HL-60/S4 treated with phorbol 12-myristate 13-acetate at 8.2 ng/mL for 4 days and 3 days (cell line): ENCODE data around the gene PTTG1IP.

ENCODE experiments used
- in situ Hi-C: fragments of 300-500 bp; cut with MboI; formaldehyde crosslinking; loops from 2 replicates; pipeline ENCODE4 v1.15.0; 2022; ENCODE audit warnings: low sequenced_read_pairs

The PTTG1IP gene

DNA sequence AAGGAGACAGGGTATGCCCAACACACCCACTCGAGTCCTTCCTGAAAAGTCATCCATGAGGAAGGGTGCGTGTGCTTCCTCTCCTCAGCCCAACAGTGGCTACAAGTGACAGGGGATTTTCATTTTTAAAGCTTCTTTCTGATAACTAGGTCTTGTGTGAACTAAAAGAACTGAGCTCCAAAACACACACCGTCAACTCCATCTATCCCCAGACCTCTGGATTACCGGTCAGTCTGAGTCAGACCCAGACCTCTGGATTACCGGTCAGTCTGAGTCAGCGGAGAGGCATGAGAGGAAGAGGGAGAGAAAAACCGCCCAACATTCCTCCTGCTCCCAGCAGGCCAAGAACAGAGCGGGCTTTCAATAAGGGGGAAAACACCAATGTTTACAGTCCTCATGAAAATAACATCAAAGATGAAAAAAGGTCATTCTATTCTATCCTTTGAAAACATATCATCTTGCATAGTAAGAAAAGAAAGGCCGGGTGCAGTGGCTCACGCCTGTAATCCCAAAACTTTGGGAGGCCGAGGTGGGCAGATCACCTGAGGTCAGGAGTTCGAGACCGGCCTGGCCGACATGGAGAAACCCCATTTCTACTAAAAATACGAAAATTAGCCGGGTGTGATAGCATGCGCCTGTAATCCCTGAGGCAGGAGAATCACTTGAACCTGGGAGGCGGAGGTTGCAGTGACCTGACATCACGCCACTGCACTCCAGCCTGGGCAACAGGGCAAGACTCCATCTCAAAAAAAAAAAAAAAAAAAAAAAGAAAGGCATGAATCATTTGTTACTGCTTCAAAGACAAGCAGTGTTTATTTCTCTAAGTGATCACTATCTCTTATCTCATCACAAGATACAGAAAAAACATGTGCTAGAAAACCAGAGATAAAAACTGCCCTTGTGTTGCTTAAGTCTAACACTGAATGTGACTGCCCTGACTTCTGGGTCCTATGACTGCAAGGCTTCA lies 3.4 kb downstream of the PTTG1IP start:
- in situ Hi-C loops: no loop called here

DNA sequence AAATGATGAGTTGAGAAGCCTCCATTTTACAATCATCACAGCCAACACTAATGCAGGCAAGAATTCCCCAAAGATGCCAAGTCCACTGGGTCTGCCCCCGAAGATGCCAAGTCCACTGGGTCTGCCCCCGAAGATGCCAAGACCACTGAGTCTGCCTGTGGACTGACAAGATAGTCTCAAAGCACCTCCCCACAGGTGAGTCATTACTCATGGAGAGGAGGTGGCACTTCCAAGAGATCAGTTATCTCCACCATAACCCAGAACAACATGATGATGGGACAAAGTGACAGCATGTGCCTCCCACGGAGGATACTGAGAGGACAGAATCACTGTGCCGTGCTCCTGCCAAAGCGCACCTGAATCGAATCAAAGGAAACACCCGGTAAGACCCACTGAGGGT lies 4.8 kb downstream of the PTTG1IP start:
- in situ Hi-C loops: no loop called here

DNA sequence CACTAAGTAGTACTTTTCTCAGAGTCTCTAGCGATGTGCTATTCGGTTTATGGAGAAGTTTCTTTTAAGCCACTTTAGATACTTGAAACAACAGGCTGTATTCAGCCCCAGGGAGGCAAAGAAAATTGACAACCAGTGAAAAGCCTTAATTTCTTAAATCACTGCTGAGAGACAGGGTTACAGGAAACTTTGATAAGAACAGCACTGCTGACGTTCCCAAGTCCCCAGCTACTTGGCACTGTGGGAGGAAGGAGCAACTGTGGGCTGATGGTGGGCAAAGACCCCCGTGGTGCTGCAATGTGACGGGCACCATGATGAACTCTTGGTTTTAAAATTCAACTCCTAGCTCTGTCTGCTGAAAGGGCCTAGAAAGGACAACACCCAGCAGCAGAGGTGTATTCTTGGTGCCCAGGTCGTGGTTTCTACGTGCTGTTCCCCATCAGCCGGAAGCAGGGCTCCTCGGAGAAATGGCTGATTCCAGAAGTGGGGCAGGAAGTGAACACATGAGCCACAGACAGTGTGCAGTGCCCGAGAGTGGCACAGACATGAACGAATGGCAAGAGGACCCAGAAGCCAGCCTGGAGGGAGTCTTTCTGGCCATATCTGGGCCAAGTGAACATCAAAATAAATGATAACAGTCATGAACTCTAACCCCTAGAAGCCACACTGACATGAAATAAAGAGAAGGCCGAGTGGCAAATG lies 5.3 kb downstream of the PTTG1IP start:
- in situ Hi-C loops: no loop called here

DNA sequence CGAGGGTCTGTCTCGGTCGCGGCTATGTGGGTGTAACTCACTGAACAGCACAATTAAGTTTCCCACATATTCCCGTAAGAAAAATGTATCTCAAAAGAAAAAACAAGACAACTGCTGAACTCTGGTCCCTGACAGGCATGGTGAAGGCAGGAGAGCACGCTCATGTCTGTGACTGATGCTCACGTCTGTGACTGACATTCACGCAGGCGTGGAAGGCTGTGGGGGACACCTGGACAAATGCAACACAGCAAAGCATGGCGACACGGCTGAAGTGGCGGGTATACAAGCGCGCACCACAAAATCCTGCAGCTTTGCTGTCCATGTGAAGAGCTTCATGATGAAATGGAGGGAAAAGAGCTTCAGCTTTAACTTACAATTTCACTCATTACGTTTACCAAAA lies 6.0 kb downstream of the PTTG1IP start:
- in situ Hi-C loops: no loop called here

DNA sequence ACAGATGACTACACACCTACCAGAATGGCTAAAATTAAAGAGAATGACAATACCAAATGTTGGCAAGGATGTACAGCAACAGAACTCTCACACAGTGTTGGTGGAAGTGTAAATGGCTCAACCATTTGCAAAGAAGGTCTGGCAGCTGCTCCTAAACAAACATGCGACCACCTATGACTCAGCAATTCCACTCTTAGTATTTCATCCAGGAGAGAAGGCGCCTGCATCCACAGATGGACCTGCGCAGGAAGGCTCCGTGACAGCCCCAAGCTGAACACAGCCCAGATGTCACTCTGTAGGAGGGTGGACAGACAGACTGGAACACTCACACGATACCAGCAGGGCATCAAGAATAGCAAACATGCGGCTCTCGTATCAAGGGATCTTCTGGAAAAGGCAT lies 6.7 kb downstream of the PTTG1IP start:
- in situ Hi-C loops: no loop called here

DNA sequence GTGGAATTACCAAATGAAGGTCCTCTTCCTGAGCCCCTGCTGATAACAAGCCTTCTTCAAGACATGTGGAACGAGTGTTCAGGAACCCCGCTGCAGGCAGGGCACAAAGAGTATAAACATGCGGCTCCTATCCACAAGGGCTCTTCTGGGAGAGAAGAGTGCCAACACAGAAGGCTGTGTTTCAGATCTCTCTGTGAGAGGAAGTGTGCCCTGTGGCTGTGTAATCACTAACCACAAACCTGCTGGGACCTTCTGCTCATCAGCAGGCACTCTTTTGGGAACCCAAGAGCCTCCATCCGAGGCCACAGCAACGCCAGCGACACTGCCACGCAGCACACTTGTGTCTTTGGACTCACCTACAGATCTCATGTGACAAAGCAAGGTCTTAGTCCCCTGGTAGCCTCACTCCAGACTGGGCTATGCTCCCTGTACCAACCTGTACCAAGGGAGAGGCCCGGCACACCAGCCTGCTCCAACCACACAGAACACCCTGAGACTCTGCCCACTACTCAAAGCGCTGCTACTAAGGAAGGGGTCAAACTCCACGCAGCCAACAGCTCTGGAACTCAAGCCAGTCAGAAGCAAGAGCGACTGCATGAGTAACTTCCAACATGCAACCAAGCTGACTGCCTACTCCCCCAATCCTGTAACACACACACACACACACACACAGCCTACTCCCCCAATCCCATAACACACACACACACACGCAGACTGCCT lies 7.8 kb downstream of the PTTG1IP start:
- in situ Hi-C loops: no loop called here

DNA sequence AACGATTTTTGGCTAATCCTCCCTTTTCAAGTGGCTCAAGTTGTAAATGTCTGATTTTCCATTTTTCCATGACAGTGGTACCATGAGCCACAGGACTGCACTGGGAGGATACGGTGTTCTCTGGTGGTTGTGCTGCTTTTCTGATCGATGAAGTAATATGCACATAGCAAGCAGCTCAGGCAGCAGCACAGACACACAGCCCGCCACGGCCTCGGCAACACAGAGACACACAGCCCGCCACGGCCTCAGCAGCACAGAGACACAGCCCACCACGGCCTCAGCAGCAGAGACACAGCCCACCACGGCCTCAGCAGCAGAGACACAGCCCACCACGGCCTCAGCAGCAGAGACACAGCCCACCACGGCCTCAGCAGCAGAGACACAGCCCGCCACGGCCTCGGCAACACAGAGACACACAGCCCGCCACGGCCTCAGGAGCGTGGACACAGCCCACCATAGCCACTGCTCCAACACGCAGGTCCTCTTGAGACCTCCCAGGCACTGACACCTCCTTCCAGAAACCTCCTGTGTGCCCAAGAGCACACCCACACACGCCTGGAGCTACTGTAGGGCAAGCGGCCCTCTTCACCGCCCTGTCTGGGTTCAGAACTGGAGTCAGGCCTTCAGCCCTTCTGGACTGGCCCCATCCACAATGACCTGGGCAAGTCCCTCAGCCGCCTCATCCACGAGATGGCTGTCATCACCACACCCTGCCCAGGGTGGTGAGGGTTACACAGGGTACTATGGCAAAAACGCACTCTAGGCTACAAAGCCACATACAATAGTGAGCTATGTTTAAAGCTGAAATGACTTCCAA lies 10.4 kb downstream of the PTTG1IP start:
- in situ Hi-C loops: no loop called here

DNA sequence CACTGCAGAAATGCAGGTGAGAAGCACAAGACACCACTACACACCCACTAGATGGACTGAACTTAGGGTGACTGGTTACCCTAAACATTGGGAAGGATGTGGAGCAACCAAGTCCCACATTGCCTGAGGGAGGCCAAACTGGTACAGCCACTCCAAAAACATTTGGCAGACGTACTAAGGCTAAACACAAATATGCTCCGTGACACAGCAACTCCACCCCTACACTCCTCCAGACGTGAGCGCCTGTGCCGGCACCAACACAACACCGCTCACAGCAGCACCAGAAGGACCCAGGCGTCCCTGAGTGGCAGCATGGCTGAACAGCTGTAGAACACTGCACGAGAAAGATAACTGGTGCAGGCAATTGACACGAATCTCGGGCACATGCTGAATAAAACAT lies 14.7 kb downstream of the PTTG1IP start:
- in situ Hi-C loops: no loop called here

DNA sequence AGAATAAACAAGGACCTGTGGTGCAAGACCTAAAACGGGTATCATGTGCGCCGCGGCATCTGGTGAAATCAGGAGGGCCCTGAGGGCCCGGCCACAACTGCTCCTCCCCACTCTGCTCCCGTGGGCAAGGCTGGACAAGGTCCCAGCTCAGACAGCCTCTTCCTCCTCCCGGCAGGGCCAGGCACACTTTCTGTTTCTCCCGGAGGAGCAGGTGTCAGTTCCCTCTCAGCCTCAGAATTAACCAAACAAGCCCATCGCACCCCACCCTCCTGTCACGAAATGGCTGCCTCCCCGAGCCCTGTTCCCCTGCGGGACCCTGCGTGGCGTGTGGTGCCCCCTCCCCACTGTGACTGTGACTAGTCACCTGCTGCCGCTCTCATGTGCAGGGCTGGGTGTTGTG lies 15.2 kb downstream of the PTTG1IP start:
- in situ Hi-C loops: no loop called here

DNA sequence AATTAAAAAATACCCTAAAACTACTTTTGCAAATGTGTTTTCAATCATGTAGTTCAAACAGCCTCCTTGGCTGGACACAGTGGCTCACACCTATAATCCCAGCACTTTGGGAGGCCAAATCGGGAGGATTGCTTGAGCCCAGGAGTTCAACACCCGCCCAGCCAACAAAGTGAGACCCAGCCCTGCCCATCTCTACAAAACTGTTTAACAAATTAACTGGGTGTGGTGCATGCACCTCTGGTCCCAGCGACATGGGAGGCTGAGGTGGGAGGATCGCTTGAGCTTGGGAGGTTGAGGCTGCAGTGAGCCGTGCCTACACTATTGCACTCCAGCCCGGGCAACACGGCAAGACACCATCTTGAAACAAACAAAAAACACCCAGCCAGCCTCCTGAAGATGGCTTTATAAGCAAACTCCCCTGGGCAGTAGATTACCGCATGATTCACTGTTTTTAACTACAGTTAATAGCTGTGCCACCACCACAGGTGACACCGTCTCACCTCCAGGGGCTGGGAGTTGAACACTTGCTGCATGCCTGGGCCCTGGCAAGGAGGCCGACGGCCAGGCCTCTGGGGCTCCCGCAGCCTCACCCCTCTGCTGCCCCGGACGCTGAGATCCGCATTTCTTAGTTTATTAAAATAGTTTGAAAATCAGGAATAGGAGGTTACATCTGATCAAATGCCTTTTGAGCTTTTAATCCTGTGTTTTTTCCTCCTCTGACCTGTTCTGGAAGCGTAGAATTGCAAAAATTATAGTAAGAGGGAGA lies 16.2 kb downstream of the PTTG1IP start:
- in situ Hi-C loops: no loop called here

DNA sequence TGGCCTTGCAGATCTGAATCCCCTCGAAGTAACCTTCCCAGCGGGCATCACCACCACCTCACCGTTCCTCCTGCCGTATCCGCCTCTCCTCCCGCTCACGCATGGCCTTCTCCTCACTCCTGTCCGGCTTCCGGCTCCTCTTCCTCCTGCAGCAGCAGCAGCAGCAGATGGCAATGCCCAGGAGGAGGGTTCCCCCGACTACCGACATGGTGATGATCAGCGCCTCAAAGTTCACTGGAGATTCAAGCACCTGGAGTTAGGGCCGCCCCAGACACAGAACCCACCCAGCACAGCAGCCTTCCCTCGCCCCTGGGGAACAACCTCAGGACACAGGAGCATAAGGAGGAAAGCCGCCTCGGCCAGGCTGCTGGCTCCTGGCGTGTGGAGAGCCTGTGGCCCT lies 17.4 kb downstream of the PTTG1IP start:
- in situ Hi-C loops: no loop called here

DNA sequence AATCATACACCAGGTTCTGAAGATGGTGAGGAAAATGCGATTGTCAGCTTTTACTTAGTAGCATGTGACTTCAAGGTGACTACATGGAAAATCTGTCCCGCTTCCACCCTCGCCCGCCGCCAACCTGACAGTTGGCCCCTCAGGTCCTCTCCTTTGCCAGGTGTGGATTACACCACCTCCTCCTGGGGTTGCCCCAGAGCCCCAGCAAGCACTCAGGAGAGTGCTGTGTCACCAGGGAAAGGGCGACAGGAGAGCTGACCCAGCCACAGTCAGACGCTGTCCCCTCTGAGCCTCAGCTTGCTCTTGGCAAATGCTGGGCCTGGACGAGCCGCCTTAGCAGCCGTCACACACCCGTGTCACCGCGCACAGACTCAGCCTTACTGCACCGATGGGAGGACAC lies 17.9 kb downstream of the PTTG1IP start:
- in situ Hi-C loops: no loop called here

DNA sequence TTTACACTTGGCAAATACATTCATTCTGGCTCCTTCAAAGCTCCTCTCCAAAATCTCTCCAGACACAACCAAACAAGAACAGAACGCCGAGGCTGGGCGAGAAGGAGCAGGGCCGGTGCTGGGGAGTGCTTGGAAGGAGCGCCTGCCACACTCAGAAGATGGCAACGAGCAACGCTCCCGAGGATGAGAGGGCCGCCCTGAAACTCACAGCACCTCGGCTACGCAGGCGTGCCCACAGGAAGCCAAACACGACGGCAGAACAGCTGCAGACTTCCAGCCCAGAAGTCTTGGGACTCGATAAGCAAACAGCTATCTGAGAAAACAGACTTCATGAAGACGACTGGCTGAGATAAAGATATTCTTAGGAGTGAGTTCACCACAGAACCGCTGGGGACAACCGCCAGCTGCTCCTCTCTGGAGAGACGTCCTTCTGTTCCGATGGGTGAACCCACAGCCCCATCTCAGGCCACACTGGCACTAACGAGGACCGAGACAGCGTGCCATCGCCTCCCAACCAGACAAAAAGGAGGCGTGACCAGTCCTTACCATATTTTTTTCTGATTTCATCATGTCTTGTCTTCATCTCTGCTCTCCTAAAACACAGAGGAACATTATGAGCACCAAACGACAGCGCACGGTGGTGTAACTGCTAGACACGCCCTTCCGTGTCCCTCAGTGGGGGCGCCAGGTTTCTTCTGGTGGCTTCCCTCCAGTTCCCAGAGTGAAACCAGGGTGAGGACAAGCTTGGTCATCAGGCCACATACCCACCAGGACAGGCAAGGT lies 18.6 kb downstream of the PTTG1IP start:
- in situ Hi-C loops: no loop called here

DNA sequence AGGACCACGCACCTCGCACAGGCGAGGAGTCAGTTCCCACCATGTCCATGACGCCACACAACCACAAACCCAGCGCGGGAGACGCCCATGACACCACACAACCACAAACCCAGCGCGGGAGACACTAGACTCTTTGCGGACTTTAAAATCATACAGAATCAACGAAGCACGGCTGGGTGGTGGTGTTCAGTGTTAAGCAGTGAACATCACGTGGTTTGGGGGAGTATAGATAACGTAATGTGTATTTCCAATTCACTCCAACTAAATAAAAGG lies 19.2 kb downstream of the PTTG1IP start:
- in situ Hi-C loops: no loop called here

DNA sequence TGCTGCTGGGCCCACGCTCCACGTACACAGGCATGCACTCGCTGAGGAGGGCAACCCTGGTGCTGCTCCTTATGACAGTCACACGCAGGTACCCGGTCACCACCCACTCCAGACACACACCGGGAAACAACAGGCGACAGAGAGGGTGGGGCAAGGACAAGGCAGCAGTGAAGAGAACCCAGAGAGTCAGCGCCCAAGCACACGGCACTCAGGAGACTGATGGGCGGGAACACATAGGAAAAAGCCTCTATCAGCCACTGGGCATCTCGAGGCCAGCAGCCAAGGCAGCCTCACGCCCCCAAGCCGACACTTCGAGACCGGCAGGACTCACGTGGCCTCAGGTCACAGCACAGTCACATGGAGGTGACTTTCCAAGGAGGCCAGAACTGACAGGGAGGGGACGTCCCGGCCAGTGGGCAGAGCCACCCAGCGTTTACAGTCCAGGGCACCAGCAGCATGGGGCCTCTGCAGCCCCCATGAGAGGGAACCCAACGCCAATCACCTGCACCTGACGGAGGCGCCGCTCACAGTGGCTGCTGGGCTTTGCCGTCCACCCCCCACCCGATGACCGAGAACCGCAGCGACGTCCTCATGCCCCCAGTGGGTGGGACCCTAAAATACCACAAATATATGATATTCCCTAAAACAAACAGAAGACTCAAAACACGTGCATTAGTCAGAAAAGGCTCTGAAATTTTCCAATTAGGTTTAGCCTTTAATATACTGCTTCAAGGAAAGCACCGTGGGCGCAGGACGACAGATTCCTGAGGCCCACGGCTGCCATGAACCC lies 19.7 kb downstream of the PTTG1IP start:
- in situ Hi-C loops: no loop called here

DNA sequence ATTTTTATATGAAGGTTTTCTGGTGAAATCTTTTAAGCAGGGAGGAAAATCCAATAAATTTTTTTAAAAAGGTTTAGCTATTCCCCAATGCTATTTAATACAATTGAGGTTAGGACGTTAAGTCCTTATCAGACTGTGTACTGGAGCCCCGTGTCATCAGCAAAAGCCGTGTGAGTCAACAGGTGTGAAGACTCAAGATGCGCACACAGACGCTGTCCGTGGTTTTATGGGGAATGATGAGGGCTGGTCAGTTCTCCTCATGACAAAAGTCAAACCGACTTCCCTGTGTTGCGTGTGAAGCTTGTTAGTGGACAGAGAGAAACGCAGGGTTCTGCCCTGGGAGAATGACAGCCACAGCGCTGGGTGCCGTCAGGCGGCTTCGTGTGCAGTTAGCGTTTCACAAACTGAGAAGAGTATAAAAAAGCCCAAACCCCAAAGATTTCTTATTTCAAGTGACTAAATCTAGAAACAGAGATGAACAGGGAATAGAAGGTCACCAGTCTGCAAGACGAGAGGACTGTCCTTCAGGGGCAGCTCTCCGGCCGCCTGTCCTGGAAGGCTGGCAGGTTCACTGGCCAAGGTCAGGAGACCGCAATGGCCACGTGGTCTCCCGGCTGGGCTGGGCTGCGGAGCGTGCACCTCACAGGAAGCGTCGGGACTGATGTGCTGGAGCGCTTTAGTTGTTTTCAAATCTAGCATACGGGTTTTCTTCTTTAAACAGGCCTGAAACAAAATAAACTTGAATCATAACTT lies 22.4 kb downstream of the PTTG1IP start:
- in situ Hi-C loops: no loop called here

DNA sequence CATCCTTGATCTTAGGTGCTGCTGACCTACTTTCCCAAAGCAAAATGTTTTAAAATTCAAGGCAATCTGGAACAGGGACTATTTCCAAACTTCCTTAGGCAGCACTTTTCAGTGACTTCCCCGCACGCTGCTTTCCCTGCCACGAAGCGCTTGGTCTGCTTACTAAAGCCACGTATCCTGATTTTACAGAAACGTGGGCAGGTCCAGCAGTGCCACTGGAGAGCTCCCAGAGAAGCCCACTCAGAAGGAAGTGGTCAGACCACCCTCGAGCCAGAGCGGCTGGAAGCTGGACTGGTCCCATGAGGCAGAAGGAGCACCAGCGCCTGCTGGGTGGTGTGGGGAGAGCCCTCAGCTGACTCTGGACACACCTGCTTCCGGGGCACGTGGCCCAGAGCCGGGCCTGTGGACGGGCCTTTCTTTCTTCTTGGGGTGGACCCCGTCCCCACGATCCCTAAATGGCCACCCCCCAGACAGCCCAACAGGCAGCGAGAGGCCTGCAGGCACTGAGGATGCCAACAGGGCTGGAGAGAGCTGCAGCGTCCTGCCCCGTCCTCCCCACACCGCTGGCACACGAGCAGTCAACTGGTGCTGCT lies 23.2 kb downstream of the PTTG1IP start:
- in situ Hi-C loops: no loop called here
